ENCODE results near the gene AAGAB.

The AAGAB gene

GRCh38 chr15:67186688-67187087, 67.8 kb downstream of the AAGAB start:
- DNase-seq: no peak

- DNase-seq: no peak
These were observed 68.2 kb downstream of the AAGAB start for GRCh38 chr15:67186226-67186649.

DNA sequence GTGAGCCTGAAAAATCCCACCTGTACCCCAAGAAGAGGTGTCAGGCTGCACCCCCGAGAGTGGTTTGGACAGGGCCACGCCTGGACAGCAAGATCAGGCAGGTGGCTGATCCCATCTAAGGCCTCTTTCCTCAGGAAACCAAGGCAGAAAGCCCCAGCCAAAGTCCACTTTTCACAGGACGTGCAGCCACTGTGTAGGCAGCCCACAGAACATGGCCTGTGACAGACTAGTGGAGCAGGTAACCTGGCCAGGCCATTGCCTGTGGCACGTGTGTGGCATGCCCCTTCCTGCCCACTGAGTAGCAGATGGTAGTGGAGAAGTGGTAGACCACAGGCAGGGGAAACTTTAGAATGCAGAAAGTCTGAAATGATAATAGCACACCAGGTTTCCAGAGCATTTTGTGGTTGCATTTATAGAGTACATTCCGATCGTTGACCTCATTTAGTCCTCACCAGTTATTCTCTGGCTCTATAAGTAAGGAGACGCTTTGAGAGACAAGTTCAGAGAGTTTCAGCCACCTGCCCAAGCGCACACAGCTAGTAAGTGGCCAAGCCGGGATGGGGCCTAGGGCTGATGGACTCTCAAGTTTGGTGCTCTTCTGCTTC, 68.7 kb downstream of the AAGAB start:
- no peak for DNase-seq

- DNase-seq: no peak
These were observed 69.4 kb downstream of the AAGAB start for GRCh38 chr15:67185051-67185450.

DNA sequence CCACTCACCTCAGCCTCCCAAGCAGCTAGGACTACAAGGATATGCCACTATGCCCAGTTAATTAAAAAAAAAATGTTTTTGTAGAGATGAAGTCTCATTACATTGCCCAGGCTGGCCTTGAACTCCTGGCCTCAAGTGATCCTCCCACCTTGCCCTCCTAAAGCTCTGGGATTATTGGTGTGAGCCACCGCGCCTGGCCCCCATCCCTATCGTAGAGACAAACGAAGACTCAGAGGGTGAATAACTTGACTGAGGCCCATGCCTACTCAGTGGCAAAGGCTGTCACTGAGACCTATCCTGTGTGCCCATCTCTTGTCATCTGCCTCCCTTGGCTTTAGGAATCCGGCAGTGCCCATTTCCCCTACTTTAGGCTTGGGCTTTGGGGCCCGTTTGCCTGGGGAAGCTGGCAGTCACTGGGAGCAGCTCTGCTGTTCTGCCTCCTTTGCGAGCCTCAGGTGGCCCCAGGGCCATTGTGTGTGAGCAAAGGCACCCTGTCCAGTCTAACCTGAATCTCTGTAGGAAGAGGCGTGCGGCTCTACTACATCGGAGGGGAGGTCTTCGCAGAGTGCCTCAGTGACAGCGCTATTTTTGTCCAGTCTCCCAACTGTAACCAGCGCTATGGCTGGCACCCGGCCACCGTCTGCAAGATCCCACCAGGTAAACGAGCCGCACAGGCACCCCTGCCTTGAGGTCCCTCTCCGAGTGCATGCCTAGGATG, 70.1 kb downstream of the AAGAB start:
- DNase-seq: no peak

- DNase-seq: no peak
These were observed 70.9 kb downstream of the AAGAB start for GRCh38 chr15:67183443-67184169.

GRCh38 chr15:67181221-67181639, 73.2 kb downstream of the AAGAB start:
- no peak for DNase-seq

GRCh38 chr15:67180514-67181191, 73.8 kb downstream of the AAGAB start:
- DNase-seq: no peak

- DNase-seq: no peak
These were observed 74.4 kb downstream of the AAGAB start for GRCh38 chr15:67180035-67180434.

DNA sequence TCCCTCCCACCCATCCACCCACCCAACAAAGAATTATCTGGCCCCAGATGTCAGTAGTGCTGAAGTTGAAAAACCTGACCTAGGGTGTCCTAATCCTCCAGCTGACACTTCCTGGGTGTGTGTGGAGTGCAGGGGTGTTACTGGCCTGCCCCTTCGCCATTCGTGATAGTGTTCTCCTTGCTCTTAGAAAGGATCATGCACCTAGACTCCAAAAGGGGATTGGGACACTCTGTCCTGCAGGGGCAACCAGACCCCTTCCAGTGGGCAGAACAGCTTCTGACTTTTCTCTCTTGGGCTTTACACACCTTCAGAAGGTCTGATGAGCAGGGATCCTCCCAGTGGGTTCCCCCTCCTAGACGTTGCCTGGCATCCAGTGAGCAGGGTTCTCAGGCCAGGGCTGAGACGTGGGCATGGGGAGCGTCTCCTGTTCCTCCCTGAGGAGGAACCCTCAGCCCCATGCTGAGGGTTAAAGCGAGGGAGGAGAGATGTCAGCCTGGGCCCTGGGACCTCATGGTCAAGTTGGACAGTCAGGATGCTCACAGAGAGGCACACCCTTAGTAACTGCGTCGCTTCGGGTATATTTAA, 75.0 kb downstream of the AAGAB start:
- no peak for DNase-seq

GRCh38 chr15:67178569-67179210, 75.8 kb downstream of the AAGAB start:
- no peak for DNase-seq

DNA sequence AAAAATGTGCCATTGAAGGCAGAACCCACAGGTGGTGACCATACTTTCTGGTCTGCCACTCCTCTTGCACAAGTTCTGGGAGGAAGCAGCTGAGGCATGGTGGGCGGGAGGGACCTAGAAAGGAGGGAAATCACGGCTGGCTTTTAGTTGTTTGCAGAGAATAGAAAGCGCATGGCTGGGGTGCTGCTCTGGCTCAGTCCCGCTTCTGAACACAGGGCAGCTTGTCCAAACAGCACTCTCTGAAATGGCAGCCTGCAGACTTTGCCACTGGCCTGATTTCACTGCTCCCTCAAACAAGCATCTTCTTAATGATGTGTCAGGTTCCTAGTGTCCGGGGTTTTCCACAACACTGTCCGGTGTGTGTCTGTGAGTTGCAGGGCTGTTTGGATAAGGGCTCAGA, 76.7 kb downstream of the AAGAB start:
- DNase-seq: peak; percentile 13

- DNase-seq: no peak
These were observed 78.1 kb downstream of the AAGAB start for GRCh38 chr15:67176195-67176971.

- peak; percentile 47 for DNase-seq
These were observed 78.8 kb downstream of the AAGAB start for GRCh38 chr15:67175643-67176071.

GRCh38 chr15:67174864-67175573, 79.4 kb downstream of the AAGAB start:
- DNase-seq: peak; percentile 45

- DNase-seq: no peak
These were observed 80.0 kb downstream of the AAGAB start for GRCh38 chr15:67174446-67174845.

DNA sequence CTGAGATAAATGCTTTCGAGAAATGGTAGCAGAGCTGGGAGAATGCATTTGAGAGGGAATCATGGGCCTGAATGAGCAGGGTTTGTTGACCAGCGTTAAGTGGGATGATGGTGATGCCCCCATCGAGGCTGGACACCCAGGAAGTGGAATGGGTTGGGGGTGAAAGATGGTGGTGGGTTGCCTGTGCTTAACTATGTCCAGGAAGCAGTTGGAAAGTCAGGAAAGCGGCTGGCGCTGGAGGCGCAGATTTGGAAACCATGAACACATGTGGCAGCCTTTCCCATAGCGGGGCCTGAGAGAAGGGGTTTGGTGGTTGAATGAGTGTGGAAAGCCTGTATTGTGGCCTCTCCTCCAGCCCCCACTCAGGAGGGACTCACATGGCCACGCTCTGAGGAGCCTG, 80.7 kb downstream of the AAGAB start:
- DNase-seq: no peak

DNA sequence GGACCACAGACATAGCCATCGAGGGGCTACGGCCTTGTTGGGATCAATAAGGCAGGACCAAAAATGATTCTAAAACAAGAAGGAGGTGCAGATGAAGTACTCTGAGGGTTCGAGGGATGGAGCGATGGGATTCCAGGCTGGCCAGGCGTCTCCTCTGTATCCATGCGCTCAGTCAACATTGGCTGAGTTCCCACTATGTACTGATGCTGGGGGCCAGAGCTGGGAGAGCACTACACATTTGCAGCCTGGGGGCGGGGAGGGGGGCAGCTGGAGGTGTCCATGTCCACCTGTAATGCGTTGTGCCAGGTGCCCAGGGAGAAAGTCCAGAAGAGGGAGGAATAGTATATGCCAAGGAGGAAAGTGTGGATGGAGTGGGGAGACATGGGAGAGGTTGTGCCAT, 81.5 kb downstream of the AAGAB start:
- DNase-seq: no peak

GRCh38 chr15:67172172-67172571, 82.3 kb downstream of the AAGAB start:
- DNase-seq: peak; percentile 67

DNA sequence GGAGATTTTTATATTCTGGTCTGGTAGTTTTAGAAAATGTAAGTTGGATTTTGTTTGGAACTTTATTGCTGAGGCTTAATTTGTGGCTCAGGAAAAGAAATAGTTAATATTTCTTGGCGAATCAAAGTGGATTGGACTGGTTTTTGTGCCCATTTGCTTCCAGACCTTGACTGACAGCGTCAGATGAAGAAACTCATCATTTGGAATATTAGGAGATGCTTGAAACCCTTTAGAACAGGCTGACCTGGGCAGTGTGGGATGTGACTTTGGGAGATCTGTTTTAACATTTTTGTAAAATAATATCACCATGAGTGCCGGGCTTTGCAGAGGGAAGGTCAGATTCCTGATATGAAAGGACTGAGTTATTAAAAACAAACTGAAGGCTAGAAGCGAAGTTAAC, 83.0 kb downstream of the AAGAB start:
- no peak for DNase-seq

Data from activated CD4-positive, alpha-beta T cell treated with anti-CD3 and anti-CD28 coated beads for 48 hours (primary cell).